ENCODE measurements around the gene PAQR9.

- no peak for TF ChIP-seq CTCF (IDR thresholded peaks at IDR 0.05)
- no peak for TF ChIP-seq POLR2A (IDR thresholded peaks at IDR 0.05)
These were observed 47.8 kb downstream of the PAQR9 start for GRCh38 chr3:142915636-142916035.

Measured in thyroid gland (tissue), 4 donors.